Lung microvascular endothelial cell (primary cell): Measurements from ENCODE around the gene PCCA. TPM values are rescaled to one million over a fixed set of nuclear protein-coding genes. Genes with fewer than 3 reads are reported as not detected.
"Not testable (repeated sequence)": the region's sequence is repeated elsewhere in the genome, so short reads cannot be mapped to it uniquely, and the experiment has no call there.

Source experiments
- DNase-seq, 2 donors: peaks; one replicate each; pipeline versions ENCODE4 v3.0.0 to v3.0.0-alpha.2; 2010; ENCODE audit warnings: low read depth in 2 of 2
- total RNA-seq: library from RNA; depleted of rRNA; stranded (reverse); fragments of >200 nt; gene quantifications from 2 replicates; pipeline ENCODE4 v1.2.1, GENCODE V29; 2014

The PCCA gene, protein sequence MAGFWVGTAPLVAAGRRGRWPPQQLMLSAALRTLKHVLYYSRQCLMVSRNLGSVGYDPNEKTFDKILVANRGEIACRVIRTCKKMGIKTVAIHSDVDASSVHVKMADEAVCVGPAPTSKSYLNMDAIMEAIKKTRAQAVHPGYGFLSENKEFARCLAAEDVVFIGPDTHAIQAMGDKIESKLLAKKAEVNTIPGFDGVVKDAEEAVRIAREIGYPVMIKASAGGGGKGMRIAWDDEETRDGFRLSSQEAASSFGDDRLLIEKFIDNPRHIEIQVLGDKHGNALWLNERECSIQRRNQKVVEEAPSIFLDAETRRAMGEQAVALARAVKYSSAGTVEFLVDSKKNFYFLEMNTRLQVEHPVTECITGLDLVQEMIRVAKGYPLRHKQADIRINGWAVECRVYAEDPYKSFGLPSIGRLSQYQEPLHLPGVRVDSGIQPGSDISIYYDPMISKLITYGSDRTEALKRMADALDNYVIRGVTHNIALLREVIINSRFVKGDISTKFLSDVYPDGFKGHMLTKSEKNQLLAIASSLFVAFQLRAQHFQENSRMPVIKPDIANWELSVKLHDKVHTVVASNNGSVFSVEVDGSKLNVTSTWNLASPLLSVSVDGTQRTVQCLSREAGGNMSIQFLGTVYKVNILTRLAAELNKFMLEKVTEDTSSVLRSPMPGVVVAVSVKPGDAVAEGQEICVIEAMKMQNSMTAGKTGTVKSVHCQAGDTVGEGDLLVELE
- total RNA-seq: 35.5 and 74.6 TPM in 2 replicates

DNA sequence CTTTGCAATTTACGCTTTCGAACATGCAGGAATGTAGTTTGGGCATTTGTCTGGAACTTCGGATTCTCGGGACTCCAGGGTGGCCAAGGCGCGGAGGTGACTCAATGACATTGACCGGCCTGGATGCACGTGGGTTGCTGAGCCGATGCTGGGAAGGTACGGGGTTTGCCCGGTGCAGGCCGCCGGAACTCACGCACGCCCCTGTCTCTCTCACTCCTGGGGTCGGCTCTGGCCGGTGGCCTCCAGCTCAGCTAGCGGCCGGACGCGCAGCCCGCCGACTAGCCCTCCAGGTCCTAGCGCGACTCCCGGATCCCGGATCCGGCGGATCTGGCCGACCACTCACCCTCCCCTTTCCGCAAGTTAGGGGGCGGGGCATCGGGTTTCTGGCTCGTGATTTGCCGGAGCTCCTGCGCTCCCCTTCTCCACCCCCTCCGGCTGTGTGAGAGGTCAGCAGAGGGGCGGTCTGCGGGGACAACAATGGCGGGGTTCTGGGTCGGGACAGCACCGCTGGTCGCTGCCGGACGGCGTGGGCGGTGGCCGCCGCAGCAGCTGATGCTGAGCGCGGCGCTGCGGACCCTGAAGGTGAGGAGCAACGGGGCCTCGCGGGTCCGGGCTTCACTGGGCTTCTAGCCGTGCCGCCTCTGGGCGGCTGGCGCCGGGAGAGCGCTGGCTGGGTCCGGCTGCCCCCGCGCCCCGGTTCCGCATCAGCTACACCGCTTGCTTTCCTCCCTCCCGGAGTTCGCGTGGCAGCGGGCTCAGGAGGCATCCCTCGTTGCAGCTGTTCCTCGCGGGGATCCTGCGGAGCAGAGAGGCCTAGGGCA lies at the start of gene PCCA:
Gene PCCA, plus strand, starts transcription at position 450 of the 821 bp plus-strand sequence. Its CDS starts 28 bp downstream, at position 478.
- peak; percentile 95 to 97 for DNase-seq

DNA sequence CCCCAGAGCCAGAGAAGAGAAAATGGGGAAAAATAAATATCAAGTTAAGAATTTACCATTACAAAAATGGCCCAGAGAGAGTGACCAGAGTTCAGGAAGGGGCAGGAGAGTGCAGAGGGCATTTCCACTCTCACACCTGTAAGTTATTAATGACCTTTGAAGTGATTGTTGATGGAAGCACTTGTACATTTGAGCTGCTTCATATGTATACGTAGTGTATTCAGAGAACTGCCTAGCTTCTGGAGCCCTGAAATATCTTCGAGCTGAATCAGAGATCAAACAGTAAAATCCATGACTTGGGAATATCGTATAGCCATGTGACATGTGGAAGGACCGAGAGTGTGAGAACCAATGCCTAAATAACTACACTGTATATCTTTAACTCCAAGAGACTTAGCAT lies 49.2 kb upstream of the PCCA start:
- no peak for DNase-seq

DNA sequence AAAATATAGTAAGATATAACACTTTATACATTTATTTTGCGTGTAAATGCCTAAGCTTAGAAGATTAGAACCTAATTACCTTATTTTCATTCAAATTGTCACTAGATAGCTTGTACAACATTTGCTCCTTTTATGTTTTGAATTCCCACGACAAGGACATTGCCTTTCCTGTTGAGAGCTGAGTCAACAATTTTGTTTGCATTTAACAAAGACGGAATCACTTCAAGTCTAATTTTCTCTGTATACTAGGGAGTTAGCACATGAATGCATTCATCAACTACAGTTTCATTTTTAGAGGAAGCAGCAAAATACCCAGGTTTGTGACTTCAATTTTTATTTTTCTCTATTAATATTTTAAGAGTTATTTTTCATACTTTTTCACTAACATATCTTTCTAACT lies 48.7 kb upstream of the PCCA start:
- no peak for DNase-seq

DNA sequence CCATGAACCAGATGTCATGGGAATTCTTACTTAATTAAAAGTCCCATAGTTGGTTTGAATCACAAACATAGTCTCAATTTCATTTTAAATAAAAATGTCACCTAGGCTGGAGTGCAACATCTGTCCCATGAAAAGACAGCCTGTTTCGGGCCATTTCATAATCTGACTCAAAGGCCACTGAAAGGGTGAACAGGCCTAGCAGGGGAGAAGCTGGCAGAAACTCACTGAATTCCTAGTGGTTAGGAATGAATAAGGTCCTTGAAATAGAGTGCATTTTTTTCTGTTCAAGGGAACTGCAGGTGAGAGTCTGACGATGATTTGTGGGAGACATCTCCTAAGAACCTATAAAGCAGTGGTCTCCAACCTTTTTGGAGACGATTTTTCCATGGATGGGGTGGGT lies 44.0 kb upstream of the PCCA start:
- DNase-seq: no peak

DNA sequence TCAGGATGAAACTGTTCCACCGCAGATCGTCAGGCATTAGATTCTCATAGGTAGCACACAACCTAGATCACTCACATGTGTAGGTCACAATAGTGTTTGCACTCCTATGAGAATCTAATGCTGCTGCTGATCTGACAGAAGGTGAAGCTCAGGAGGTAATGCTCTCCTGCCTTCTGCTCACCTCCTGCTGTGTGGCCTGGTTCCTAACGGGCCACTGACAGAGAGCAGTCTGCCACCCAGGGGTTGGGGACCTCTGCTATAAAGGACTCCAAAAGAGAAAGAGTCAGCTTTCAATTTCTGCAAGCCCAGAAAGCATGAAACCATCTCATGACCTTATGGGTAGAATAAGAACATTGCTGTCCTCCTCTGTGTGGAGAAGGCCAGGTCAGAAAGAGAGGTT lies 43.5 kb upstream of the PCCA start:
- DNase-seq: no peak

DNA sequence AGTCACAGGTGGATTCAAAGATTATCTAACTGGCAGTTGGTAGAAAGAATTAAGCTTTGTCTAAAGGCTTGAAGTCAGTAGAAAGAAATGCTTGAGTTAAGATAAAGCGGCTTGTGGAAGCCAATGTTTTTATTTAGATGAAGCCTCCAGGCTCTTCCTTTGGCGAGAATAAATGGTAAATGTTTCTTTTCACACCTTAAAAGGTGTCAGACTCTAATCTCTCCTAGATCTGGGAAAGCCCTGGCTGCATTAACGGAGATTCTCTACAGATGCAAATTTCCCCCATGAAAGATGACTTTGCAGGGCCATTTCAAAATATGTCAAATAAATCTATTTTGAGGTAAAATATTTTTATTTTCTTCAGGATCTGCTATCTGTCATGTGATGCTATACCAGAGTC lies 37.8 kb upstream of the PCCA start:
- no peak for DNase-seq

DNA sequence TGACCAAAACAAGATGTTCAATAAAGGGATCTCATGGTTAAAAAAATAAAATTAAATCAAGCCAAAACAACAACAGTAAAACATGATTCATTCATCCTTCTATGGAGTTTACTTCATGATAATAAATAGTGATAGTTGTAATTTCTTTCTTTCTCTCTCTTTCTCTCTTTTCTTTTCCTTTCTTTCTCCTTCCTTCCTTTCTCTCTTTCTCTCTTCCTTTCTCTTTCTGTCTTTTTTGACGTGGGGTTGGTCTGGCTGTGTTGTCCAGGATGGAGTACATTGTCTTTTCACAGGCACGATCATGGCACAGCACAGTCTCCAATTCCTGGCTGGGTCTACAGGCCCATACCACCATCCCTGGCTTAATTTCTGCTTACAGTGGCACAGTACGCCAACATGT lies 29.1 kb upstream of the PCCA start:
- no peak for DNase-seq

DNA sequence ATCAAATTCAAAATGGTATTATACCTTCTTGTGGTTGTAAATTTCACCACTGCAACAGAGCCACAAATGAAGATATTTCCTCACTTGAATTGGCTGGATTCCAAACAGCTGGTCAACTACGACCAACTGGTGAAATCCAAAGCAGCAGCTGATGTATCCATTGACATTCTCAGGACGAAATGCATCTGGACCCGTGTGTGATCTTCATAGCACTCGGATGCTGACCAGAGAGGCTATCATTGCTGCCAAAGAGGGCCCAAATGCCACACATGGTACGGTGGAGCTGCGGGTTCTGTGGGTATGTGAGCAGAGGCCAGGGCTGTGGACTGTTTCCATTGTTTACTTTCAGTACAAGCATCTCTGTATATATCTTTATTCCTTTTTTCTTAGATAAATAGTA lies 25.6 kb upstream of the PCCA start:
- DNase-seq: no peak

DNA sequence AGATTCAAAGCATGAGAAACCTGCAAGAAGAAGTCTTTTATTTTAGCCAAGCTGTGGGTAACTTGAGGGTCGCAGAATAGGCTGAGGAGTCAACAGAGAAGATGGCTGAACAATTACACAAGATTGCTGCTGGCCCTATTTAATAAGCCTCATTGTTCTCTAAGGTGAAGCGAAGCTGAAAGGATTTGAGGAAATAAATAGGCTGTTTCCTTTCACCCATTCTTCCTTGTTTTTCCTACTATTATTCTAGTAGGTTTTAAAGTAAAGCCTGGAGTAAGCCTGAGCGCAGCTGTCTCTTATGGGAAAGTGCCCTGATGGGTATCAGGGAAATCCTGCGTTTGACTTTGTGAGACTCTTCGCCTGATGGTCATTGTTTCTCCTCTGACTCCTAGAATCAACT lies 25.0 kb upstream of the PCCA start:
- DNase-seq: no peak

DNA sequence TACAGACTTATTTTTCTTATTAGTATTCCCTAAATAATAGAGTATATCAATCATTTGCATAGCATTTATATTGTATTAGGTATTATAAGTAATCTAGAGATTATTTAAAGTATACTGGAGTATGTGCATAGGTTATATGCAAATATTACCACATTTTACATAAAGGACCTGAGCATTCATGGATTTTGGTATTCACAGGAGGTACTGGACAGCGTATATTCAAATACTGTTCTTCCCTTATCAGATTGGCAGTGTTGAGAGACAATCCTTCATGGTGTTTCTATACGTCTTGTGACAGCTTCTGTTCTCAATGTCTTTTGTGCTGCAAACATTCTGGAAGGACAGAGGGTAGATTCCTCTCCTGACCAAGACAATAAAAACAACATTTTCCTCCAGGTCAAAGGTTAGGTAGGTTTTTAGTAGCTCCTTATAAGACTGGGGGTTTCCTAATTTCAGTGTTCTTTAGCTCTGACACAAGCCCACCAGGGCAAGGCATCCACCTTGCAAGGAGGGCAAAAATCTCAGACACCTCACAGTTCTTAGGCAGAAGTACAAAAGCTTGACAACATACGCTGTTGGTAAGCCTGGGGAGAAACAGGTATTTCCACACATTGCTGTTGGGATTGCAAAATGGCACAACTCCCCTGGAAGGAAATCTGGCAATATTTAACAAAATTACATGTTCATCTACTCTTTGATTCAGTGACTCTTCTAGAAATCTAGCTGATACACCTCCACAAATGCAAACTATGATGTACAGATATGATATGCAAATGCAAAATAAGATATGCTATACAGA lies 20.6 kb upstream of the PCCA start:
- no peak for DNase-seq

DNA sequence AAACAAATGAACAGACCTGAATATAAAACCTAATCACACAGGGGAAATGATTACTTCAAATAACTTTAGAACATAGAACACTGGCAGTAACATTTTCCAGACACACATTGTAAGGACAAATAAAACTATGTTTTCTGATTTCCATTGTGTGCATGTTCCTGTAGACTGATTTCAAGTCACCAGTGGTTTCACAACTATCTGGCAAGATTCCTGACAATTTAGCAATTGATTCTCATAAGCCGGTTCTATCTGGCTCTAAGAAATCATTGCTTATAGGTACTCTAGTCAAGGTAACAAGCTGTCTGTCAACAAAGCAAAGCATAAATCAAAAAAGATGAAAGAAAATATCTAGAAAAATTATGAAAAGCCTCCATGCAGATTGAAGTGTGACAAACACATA lies 19.6 kb upstream of the PCCA start:
- DNase-seq: no peak

DNA sequence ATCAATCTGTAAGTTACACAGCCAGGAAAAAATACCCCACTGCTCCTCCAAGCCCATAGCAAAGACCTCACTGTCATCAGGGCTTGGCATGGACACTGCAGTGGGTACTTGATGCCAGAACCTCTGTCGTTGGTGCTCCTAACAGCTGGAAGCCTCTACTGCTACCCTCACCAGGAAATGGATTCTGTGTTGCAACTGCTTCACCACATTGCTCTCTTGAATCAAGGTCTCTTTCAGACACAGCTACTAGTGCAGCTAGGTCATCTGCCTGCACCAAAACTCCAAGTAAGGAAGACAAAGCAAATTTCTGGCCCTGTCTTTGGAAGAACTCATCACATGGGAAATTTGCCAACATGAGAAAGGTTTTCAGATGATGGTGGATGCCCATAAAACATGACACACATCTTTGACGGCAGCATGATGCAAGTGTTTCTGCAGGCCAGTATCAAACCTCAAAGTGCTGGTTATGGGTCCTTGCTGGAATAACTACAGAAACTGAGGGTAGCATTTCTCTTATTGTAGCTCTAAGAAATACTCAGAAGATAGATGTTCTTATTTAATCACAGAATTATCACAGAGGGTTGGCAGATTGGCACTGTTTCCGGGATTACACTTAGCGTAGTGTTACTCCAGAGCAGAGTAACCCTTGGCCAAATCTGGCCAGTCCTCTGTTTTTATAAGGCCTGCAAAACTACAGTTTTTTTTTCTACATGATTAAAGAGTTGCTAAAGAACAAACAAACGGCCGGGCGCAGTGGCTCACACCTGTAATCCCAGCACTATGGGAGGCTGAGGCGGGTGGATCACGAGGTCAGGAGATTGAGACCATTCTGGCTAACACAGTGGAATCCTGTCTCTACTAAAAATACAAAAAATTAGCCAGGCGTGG lies 12.9 kb upstream of the PCCA start:
- no peak for DNase-seq

DNA sequence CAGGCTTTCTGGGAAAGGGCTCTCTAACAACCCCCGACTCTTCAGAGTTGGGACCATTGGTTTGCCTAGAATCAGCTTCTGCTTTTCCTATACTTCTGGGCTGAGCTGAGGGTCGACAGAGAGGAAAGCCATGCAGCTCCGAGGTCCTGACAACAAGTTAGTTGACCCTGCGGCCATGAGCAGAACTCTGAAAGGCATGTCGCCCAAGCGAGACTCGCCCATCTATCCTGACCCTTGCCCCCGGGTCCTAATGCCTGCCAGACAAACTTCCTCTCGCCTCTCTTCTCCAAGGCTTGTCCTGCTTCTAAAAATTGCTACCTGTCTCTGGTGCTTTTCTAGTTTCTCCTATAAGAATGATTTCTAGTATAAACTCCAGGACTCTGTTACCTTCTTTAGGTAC lies 9.9 kb upstream of the PCCA start:
- DNase-seq: not testable (repeated sequence)

DNA sequence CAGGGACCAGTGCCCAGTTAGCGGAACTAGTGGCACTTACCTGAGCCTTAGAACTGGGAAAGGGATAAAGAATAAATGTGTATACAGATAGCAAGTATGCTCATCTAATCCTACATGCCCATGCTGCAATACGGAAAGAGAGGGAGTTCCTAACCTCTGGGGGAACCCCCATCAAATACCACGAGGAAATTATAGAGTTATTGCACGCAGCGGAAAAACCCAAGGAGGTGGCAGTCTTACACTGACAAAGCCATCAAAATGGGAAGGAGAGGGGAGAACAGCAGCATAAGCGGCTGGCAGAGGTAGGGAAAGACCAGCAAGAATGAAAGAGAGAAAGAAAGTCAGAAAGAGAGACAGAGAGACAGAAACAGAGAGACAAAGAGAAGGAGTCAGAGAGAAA lies 5.5 kb upstream of the PCCA start:
- not testable (repeated sequence) for DNase-seq

DNA sequence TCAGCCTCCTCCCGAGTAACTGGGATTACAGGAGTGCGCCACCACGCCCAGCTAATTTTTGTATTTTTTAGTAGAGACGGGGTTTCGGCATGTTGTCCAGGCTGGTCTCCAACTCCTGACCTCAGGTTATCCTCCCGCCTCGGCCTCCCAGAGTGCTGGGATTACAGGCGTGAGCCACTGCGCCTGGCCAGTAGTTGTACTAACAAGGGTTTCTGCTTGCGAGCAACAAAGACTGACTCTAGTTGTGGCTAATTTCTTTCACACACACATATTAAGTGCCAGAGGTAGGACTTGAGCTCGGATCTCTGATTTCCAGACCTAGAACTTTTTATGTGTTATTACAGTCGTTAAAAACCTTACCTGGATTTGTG lies 635 bp upstream of the PCCA start:
- no peak for DNase-seq

DNA sequence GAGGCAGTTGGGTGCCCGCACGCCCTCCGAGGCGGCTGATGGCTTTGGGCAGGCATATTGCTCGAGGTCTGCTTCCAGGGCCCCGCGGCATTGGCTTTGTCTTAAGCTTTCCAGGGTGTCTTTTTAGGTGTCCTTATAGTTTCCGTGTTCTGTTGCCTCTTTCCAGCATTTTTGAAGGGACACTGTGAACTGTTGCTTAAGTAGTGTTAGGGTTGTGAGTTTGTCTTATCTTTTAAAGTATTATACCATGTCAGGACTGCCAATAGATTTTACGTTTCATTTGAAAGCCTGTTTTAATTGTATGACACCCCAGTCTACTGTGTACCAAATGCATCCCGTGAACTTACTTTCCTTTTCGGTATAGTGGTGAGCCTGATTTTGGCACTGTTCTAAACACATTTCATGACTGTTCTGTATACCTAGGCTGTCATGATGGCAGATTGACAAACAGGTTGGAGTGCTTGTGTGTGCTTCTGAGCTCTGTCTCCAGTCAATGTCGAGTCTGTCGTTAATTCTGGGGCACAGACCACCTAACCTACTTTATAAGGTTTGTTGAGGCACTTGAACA lies 656 bp downstream of the PCCA start:
- peak; percentile 46 to 65 for DNase-seq

DNA sequence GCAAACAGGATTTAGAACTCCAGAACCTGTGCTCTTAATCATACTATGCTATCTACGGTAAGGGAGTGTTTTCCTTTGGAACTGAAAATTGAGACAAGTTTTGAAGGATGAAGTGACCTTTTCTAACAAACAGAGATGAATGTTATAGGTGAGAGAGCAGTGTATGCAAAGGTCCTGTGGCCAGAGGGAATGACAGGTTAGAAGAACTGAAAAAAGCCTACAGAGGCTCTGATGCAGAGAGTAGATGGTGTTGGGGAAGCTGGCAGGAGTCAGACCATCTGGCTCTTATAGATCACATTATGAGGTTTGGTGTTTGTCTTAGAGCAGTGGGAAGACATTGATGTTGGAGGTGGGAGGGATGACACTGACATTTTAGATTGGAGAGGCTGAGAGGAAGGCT lies 2.0 kb downstream of the PCCA start:
- DNase-seq: no peak

DNA sequence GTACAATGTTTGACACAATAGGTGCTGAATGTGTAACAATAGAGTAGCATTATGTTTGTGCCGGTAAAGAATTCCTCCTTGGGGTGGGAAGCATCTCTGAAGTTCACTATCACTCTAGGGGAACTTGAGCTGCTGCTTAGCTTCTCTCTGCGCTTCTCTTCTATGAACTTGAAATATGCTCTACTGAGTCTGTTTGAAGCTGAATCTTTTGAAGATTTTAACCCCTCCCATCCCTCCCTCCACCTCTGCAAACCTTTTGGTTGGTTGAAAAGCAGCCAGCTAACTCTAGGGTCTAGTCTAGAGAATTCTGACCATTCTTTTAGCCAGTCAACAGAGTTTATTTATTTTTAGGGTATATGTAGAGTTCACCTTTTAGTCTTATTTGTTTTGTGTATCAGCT lies 2.5 kb downstream of the PCCA start:
- no peak for DNase-seq

DNA sequence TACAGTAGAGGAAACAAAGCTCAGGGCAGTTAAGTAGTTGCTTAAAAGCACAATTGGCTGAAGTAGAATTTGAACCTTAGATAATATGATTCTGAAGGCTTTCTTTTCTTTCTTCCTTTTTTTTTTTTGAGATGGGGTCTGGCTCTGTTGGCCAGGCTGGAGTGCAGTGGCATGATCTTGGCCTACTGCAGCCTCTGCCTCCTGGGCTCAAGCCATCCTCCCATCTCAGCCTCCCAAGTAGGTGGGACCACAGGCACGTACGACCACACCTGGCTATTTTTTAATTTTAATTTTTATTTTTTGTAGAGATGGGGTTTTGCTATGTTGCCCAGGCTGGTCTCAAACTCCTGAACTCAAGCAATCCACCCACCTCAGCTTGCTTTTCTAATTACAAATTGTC lies 3.4 kb downstream of the PCCA start:
- not testable (repeated sequence) for DNase-seq

DNA sequence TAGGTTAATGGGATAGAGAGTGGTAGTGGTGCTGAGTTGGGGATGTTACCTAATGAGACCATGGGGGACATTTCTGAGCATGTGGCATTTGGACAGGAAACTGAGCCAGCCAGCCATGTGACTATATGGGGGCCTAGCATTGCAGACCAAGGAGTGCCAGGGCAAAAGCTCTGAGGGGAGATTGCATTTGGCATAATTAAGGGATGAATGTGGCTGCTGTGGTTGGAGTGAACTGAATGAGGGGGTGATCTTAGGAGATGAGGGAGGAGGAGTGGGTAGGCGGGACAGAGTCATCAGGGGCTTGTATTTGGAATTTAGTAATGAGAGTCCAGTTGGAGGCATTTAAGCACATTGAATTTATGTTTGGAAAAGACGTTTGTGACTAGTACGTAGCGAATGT lies 6.6 kb downstream of the PCCA start:
- DNase-seq: no peak
